Pancreas (tissue), 10 donors: ENCODE data around the gene ETFA. TPM values are rescaled to one million over a fixed set of nuclear protein-coding genes. Genes with fewer than 3 reads are reported as not detected.
A peak's percentile ranks its signal among the peaks of the same experiment; 100 is the strongest.

ENCODE experiments used
- ATAC-seq, 4 donors: fragments of 200-7000 bp; cut with Tn5 transposase; one replicate each; pipeline versions ENCODE4 v1.8.0 to v1.9.1; 2020; ENCODE audit warnings: mild to moderate bottlenecking in 4 of 4, moderate library complexity in 4 of 4
- DNase-seq, 6 donors: peaks; one replicate each; pipeline ENCODE4 v3.0.0-alpha.2; 2020
- FAIRE-seq: peaks from 2 replicates; lab custom pipeline; 2012; peaks lifted over from hg19 to GRCh38; lab: Jason Lieb, UNC
- H3K27ac ChIP-seq, 4 donors: fragments of 200-600 bp; sonication (generic); 1 replicate in 3 of 4; 2 replicates in 1 of 4; pipeline versions ENCODE4 v1.5.0 to v1.8.0; 2020
- H3K27me3 ChIP-seq, 4 donors: fragments of 200-600 bp; one replicate each; pipeline ENCODE4 v1.8.0; 2021
- H3K36me3 ChIP-seq, 3 donors: fragments of 200-600 bp; sonication (generic) in 1 of 3; one replicate each; pipeline versions ENCODE4 v1.5.0 to v1.8.0; 2020 to 2021
- H3K4me1 ChIP-seq, 3 donors: fragments of 200-600 bp; one replicate each; pipeline ENCODE4 v1.8.0; 2021
- H3K4me3 ChIP-seq, 4 donors: fragments of 200-600 bp; sonication (generic) in 2 of 4; one replicate each; pipeline versions ENCODE4 v1.5.0 to v1.8.0; 2020 to 2021
- H3K9me3 ChIP-seq, 4 donors: fragments of 200-600 bp; one replicate each; pipeline ENCODE4 v1.8.0; 2021
- CTCF ChIP-seq, 4 donors: fragments of 200-600 bp; sonication (generic) in 3 of 4; IDR thresholded peaks; one replicate each; pipeline versions ENCODE4 v1.5.0 to v1.8.0; 2021; ENCODE audit warnings: antibody characterized with exemption in 4 of 4
- WGBS, 2 donors: extraction: QIAGEN DNeasy Blood & Tissue Kit; methylation state at CpG; one replicate each; pipeline ENCODE4 v1.1.7; 2013; 5-methylcytosine and 5-hydroxymethylcytosine counted together
- intact Hi-C, 3 donors: fragments of 100-400 bp; cut with DNase I; formaldehyde crosslinking; loops; one replicate each; pipeline versions ENCODE4 v1.11.1 to v1.14.2; 2022
- polyA plus RNA-seq, 2 donors: library from polyadenylated mRNA; stranded (reverse); fragments of 200-250 nt; gene quantifications; one replicate each; pipeline ENCODE4 v1.2.3, GENCODE V29; 2013
- total RNA-seq, 6 donors: library from RNA; stranded (reverse); fragmentation: NEBNext Ultra II Directional in 4 of 6; extraction: Animal tissue kit (Norgen Biotek cat#: 25700) in 4 of 6; gene quantifications; one replicate each; pipeline versions ENCODE4 v1.2.1 to v1.2.4, GENCODE V29; 2021 to 2023
- donor health status: healthy with polysubstance abuse.
- donor health status: DM: no; HTN: no; CAD: no; lungs with moderate emphysema.
- donor health status: DM: no; HTN: no; CAD: no.
- donor health status: control.
- donor health status: control.
- donor health status: Bipolar disorder and iron deficiency.
- donor health status: DM: yes; HTN: yes; CAD: no.
- donor health status: DM: no; HTN: no; CAD: no.
- donor health status: DM: no; HTN: no; CAD: no.
- donor health status: DM: yes; HTN: yes; CAD: no.

The ETFA gene
- total and polyA plus RNA-seq, 8 donors = 27.5 to 51.2 (median 42.3) TPM

DNA sequence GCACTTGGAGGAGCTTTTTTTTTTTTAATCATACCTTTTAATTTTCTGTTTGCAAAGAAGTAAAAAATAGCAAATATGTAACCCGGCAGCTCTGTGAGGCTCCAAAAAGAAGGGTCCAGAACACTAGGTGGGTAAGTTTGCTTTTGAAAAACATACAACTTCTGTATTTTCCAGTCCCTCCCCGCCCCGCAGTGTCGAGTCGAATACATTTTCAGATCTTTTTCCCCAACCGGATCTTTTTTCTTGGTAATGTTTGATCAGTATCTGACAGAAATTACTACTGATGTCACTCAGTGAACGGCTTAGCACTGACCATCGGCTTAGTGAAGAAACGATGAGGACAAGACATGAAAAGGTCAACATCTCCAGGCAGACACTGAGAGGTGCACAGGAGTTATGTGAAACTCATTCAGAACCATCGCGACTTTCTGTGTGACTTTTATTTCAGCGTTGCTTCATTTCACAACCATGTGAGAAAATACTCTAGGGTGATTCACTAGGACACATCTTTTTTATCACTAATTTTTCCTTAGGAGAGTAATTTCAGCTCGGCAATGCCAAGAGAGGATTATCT, 36.3 kb upstream of the ETFA start:
- ATAC-seq = no peak
- no peak for DNase-seq
- 92 to 94% methylated on average over 13 of the region's 13 CpGs for WGBS, 2 donors
- intact Hi-C loops = no loop called here
- Histone ChIP-seq H3K4me1 (peaks cover 0 to 6% (median 0%) of the 10 kb centered on the region in 3 donors), H3K27me3 (peaks cover 7 to 46% (median 18%) of the 10 kb centered on the region in 4 donors), H3K4me3 (no peak overlapping the region), H3K9me3 (no peaks in the 10 kb centered on the region), H3K36me3 (peaks cover 0 to 4% (median 0%) of the 10 kb centered on the region in 3 donors), H3K27ac (no peak overlapping the region)
- FAIRE-seq = no peak
- no peak for TF ChIP-seq CTCF (IDR thresholded peaks at IDR 0.05)

DNA sequence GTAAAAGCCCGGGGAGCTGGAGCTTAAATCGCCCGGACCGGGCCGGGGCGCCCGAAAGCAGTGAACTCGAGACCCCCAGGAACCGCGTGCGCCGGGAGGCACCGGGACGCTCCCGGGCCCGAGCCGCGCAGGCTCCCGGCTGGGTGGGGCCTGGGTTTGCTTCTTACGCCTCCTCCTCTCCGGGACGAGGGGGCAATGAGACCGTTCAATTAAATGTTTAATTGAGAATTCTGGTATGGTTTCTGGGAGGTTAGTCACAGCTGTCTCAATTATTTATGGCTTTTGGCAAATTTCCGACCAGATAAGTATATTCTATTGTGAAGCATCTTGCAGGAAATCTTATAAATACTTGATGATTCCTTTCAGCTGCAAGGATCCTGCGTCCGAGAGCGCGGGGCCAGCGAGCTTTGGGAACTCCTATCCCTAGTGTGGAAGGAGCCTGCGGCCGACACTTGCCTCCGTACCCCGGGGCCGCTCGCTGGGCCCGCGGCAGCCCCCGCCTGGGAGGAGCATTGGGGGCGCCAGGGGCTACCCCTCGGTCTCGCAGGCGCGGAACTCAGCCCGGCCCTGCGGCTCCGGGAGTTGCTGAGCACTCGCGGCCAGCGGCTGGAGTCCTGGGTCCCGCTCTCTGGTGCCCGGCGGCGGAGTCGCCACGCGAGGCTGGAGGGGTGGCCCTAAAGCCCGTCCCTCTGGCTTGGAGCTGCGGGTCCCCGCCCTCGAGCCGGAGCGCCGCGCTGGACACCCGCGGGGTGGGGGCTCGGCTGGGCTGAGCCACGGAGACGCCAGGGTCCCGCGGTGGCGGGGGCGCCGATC, 35.6 kb upstream of the ETFA start:
- intact Hi-C loops = no loop called here
- DNase-seq = no peak
- 26 to 34% methylated on average over 73 to 74 of the region's 74 CpGs for WGBS, 2 donors
- Histone ChIP-seq H3K36me3 (peaks cover 0 to 4% (median 0%) of the 10 kb centered on the region in 3 donors), H3K4me1 (peaks cover 0 to 10% (median 0%) of the 10 kb centered on the region in 3 donors), H3K27ac (no peak overlapping the region), H3K4me3 (peak overlapping the region; percentile 26 to 53 (median 32)), H3K27me3 (peaks cover 9 to 53% (median 22%) of the 10 kb centered on the region in 4 donors), H3K9me3 (no peaks in the 10 kb centered on the region)
- no peak for TF ChIP-seq CTCF (IDR thresholded peaks at IDR 0.05)
- peak in 3 of 4 donors; percentile 26 to 37 (median 29) for ATAC-seq
- no peak for FAIRE-seq

- peaks cover 9 to 59% (median 22%) of the 10 kb centered on the region in 4 donors for H3K27me3 ChIP-seq
- H3K4me3 ChIP-seq = peak overlapping the region; percentile 26 to 53 (median 32)
- H3K9me3 ChIP-seq = no peaks in the 10 kb centered on the region
- WGBS, 2 donors = 4 to 6% methylated on average over 58 to 65 of the region's 65 CpGs
- ATAC-seq = peak in 3 of 4 donors; percentile 48 to 59 (median 56)
- peak in 1 of 6 donors; percentile 66 for DNase-seq
- no peak overlapping the region for H3K27ac ChIP-seq
- no peak for FAIRE-seq
- H3K4me1 ChIP-seq = peaks cover 0 to 15% (median 0%) of the 10 kb centered on the region in 3 donors
- peaks cover 0 to 4% (median 0%) of the 10 kb centered on the region in 3 donors for H3K36me3 ChIP-seq
- intact Hi-C loops = no loop called here
- TF ChIP-seq CTCF (IDR thresholded peaks at IDR 0.05) = no peak
These were observed 34.8 kb upstream of the ETFA start for GRCh38 chr15:76345880-76346668.

- intact Hi-C loops = no loop called here
- 30 to 36% methylated on average over 7 of the region's 7 CpGs for WGBS, 2 donors
- Histone ChIP-seq H3K9me3 (no peaks in the 10 kb centered on the region), H3K27ac (no peak overlapping the region), H3K36me3 (peaks cover 0 to 4% (median 0%) of the 10 kb centered on the region in 3 donors), H3K27me3 (peaks cover 9 to 60% (median 22%) of the 10 kb centered on the region in 4 donors), H3K4me3 (peak overlapping the region in 1 of 4 donors; percentile 53), H3K4me1 (peaks cover 0 to 20% (median 0%) of the 10 kb centered on the region in 3 donors)
- TF ChIP-seq CTCF (IDR thresholded peaks at IDR 0.05) = no peak
- DNase-seq (no peak), FAIRE-seq (no peak), ATAC-seq (no peak)
These were observed 34.3 kb upstream of the ETFA start for GRCh38 chr15:76345583-76345879.
